Heart left ventricle (tissue), 16 donors: ENCODE data around the gene GAPDH. TPM values are rescaled to one million over a fixed set of nuclear protein-coding genes. Genes with fewer than 3 reads are reported as not detected.

Experiments used
- ATAC-seq, 4 donors: fragments of 200-7000 bp; cut with Tn5 transposase; one replicate each; pipeline ENCODE4 v1.9.1; 2020 to 2022; ENCODE audit warnings: moderate library complexity in 4 of 4, mild to moderate bottlenecking in 3 of 4, moderate number of reproducible peaks in 1 of 4
- DNase-seq, 5 donors: peaks; one replicate each; pipeline ENCODE4 v3.0.0-alpha.2; 2020
- H3K27ac ChIP-seq, 12 donors: fragments of 200-600 bp; sonication (generic) in 4 of 12; one replicate each; pipeline versions ENCODE4 v1.5.0 to v1.8.0; 2016 to 2022; ENCODE audit warnings: mild to moderate bottlenecking in 2 of 12
- H3K27me3 ChIP-seq, 9 donors: fragments of 200-600 bp; sonication (generic) in 2 of 9; one replicate each; pipeline versions ENCODE4 v1.5.1 to v1.8.0; 2016 to 2022; ENCODE audit warnings: mild to moderate bottlenecking in 3 of 9
- H3K36me3 ChIP-seq, 9 donors: fragments of 200-600 bp; sonication (generic) in 2 of 9; one replicate each; pipeline versions ENCODE4 v1.5.0 to v1.8.0; 2018 to 2022; ENCODE audit warnings: mild to moderate bottlenecking in 2 of 9
- H3K4me1 ChIP-seq, 12 donors: fragments of 200-600 bp; sonication (generic) in 4 of 12; one replicate each; pipeline versions ENCODE4 v1.5.0 to v1.8.0; 2016 to 2022; ENCODE audit warnings: mild to moderate bottlenecking in 3 of 12
- H3K4me3 ChIP-seq, 12 donors: fragments of 200-600 bp; sonication (generic) in 4 of 12; one replicate each; pipeline versions ENCODE4 v1.5.0 to v1.8.0; 2017 to 2022; ENCODE audit warnings: mild to moderate bottlenecking in 9 of 12, moderate library complexity in 4 of 12
- H3K9me3 ChIP-seq, 12 donors: fragments of 200-600 bp; sonication (generic) in 4 of 12; one replicate each; pipeline versions ENCODE4 v1.5.0 to v1.8.0; 2016 to 2022; ENCODE audit warnings: mild to moderate bottlenecking in 1 of 12
- CTCF ChIP-seq, 12 donors: fragments of 200-600 bp; sonication (generic) in 4 of 12; IDR thresholded peaks; one replicate each; pipeline versions ENCODE4 v1.5.0 to v1.8.0; 2018 to 2022; ENCODE audit warnings: antibody characterized with exemption in 12 of 12, mild to moderate bottlenecking in 5 of 12
- POLR2A ChIP-seq, 2 donors: fragments of 450-650 bp; IDR thresholded peaks; one replicate each; pipeline ENCODE4 v1.6.1; 2017; ENCODE audit warnings: antibody characterized with exemption in 2 of 2, mild to moderate bottlenecking in 2 of 2, moderate library complexity in 2 of 2
- WGBS, 4 donors: extraction: QIAGEN DNeasy Blood & Tissue Kit in 2 of 4; methylation state at CpG; one replicate each; pipeline versions ENCODE4 v1.1.5 to v1.1.7; 2013 to 2018; 5-methylcytosine and 5-hydroxymethylcytosine counted together
- intact Hi-C, 10 donors: fragments of 100-400 bp; cut with DNase I; formaldehyde crosslinking; loops; one replicate each; pipeline versions ENCODE4 v1.11.1 to v1.14.2; 2022
- polyA plus RNA-seq, 2 donors: library from polyadenylated mRNA; stranded (reverse); fragments of 200-250 nt; gene quantifications; one replicate each; pipeline ENCODE4 v1.2.3, GENCODE V29; 2013
- total RNA-seq, 9 donors: library from RNA; depleted of rRNA in 2 of 9; stranded (reverse); fragments of >200 nt in 2 of 9; fragmentation: NEBNext Ultra II Directional in 3 of 9; extraction: Animal tissue kit (Norgen Biotek cat#: 25700) in 3 of 9; gene quantifications; one replicate each; pipeline versions ENCODE4 v1.1.0 to v1.2.4, GENCODE V29; 2016 to 2023
- donor health status: ischemic (EF 13 %, LVEDD 7.1; RV severe dilation, severe dysfunction).
- donor health status: healthy with polysubstance abuse.
- donor health status: DM: no; HTN: yes; CAD: no.
- donor health status: DM: no; HTN: no; CAD: no.
- donor health status: ischemic (EF 25% LVEDD 6.9; RV normal size, moderate dysfunction).
- donor health status: ischemic (EF 25% LVEDD 5.7; RV mildly dilated, moderate dysfunction).
- donor health status: healthy.
- donor health status: DM: yes; HTN: yes; CAD: no.
- donor health status: ischemic (EF 35%, LVEDD 5.7; RV mildly dilated, moderate dysfunction).
- donor health status: nonischemic (EF 11% LVEDD 7.7; RV severe dilation, severe dysfunction).
- donor health status: DM: yes; HTN: yes; CAD: no.
- donor health status: PGD.
- donor health status: ischemic (EF 29% LVEDD 5.4; RV normal size, mild dysfunction).
- donor health status: nonischemic (EF 23%, LVEDD 6.1; RV moderate dilation, normal function).

GAPDH gene
- total and polyA plus RNA-seq, 11 donors, result 3,379 to 7,430 (median 4,887) TPM

- ATAC-seq (no peak), DNase-seq (no peak)
- TF ChIP-seq POLR2A (IDR thresholded peaks at IDR 0.05) (no peak), CTCF (IDR thresholded peaks at IDR 0.05) (no peak)
- H3K4me1 ChIP-seq, result no peaks in the 10 kb centered on the region
- peaks cover 0 to 100% (median 98%) of the 10 kb centered on the region in 9 donors for H3K36me3 ChIP-seq
- H3K4me3 ChIP-seq, result no peak overlapping the region
- WGBS, 4 donors, result 93 to 96% (median 95%) methylated on average over 5 of the region's 5 CpGs
- intact Hi-C loops, result loop anchor here in 1 of 10 donors (5.0 kb wide), 1 partner anchor 182 kb away; the partner anchor contains the start of gene TNFRSF1A
- H3K27ac ChIP-seq, result no peak overlapping the region
- H3K9me3 ChIP-seq, result no peaks in the 10 kb centered on the region
- H3K27me3 ChIP-seq, result no peaks in the 10 kb centered on the region
Observed at GRCh38 chr12:6524648-6525047, 9.7 kb upstream of the GAPDH start.

GRCh38 chr12:6526201-6526600 lies 8.1 kb upstream of the GAPDH start:
- Histone ChIP-seq H3K9me3 (no peaks in the 10 kb centered on the region), H3K27ac (no peak overlapping the region), H3K4me3 (no peak overlapping the region), H3K27me3 (no peaks in the 10 kb centered on the region), H3K4me1 (no peaks in the 10 kb centered on the region), H3K36me3 (peaks cover 0 to 100% (median 98%) of the 10 kb centered on the region in 9 donors)
- DNase-seq (no peak), ATAC-seq (no peak)
- 90 to 96% (median 93%) methylated on average over 6 to 7 of the region's 7 CpGs for WGBS, 4 donors
- intact Hi-C loops, result loop anchor here in 1 of 10 donors (5.0 kb wide), 1 partner anchor 184 kb away; the partner anchor contains the start of gene TNFRSF1A
- TF ChIP-seq POLR2A (IDR thresholded peaks at IDR 0.05), result no peak
- no peak for TF ChIP-seq CTCF (IDR thresholded peaks at IDR 0.05)

GRCh38 chr12:6526766-6527525 lies 7.4 kb upstream of the GAPDH start:
- no peak for DNase-seq
- Histone ChIP-seq H3K36me3 (peaks cover 0 to 99% (median 94%) of the 10 kb centered on the region in 9 donors), H3K4me1 (peaks cover 0 to 7% (median 3%) of the 10 kb centered on the region in 12 donors), H3K4me3 (no peak overlapping the region), H3K27me3 (no peaks in the 10 kb centered on the region), H3K9me3 (no peaks in the 10 kb centered on the region), H3K27ac (no peak overlapping the region)
- ATAC-seq, result no peak
- WGBS, 4 donors, result 88 to 93% (median 91%) methylated on average over 19 of the region's 19 CpGs
- intact Hi-C loops, result loop anchor here in 1 of 10 donors (5.0 kb wide), 1 partner anchor 185 kb away; the partner anchor contains the start of gene TNFRSF1A
- TF ChIP-seq POLR2A (IDR thresholded peaks at IDR 0.05) (no peak), CTCF (IDR thresholded peaks at IDR 0.05) (no peak)

- intact Hi-C loops, result loop anchor here in 1 of 10 donors (5.0 kb wide), 1 partner anchor 185 kb away; the partner anchor contains the start of gene TNFRSF1A
- Histone ChIP-seq H3K27me3 (no peaks in the 10 kb centered on the region), H3K36me3 (peaks cover 0 to 92% (median 87%) of the 10 kb centered on the region in 9 donors), H3K4me1 (peaks cover 0 to 14% (median 11%) of the 10 kb centered on the region in 12 donors), H3K9me3 (no peaks in the 10 kb centered on the region), H3K27ac (no peak overlapping the region), H3K4me3 (no peak overlapping the region)
- 92 to 96% (median 94%) methylated on average over 4 of the region's 4 CpGs for WGBS, 4 donors
- no peak for TF ChIP-seq CTCF (IDR thresholded peaks at IDR 0.05)
- no peak for TF ChIP-seq POLR2A (IDR thresholded peaks at IDR 0.05)
- no peak for ATAC-seq
- no peak for DNase-seq
Observed at GRCh38 chr12:6527711-6528110, 6.6 kb upstream of the GAPDH start.
